Measurements from ENCODE around the gene TNPO3.

Gene TNPO3

GRCh38 chr7:128988372-128988771 lies 66.5 kb downstream of the TNPO3 start:
- TF ChIP-seq CTCF (IDR thresholded peaks at IDR 0.05; ENCODE audit: insufficient read depth, low read depth, low read length, missing control alignments) = no peak
- DNase-seq (ENCODE audit: low read depth) = no peak
- H3K4me3 ChIP-seq (ENCODE audit: low read depth, low read length) = no peak overlapping the region

- H3K4me3 ChIP-seq (ENCODE audit: low read depth, low read length) = no peak overlapping the region
- TF ChIP-seq CTCF (IDR thresholded peaks at IDR 0.05; ENCODE audit: insufficient read depth, low read depth, low read length, missing control alignments) = no peak
Observed at GRCh38 chr7:128986609-128987008, 68.3 kb downstream of the TNPO3 start.

GRCh38 chr7:128985660-128986059 lies 69.3 kb downstream of the TNPO3 start:
- H3K4me3 ChIP-seq (ENCODE audit: low read depth, low read length) = no peak overlapping the region
- no peak for TF ChIP-seq CTCF (IDR thresholded peaks at IDR 0.05; ENCODE audit: insufficient read depth, low read depth, low read length, missing control alignments)
- no peak for DNase-seq (ENCODE audit: low read depth)

More at GRCh38 chr7:128986609-128987008, 68.3 kb downstream of the TNPO3 start:
- no peak for DNase-seq (ENCODE audit: low read depth)

GRCh38 chr7:128982105-128982504 lies 72.8 kb downstream of the TNPO3 start:
- no peak for TF ChIP-seq CTCF (IDR thresholded peaks at IDR 0.05; ENCODE audit: insufficient read depth, low read depth, low read length, missing control alignments)
- no peak for DNase-seq (ENCODE audit: low read depth)

GRCh38 chr7:128974241-128974934 lies 80.5 kb downstream of the TNPO3 start:
- DNase-seq (ENCODE audit: low read depth) = no peak
- no peak overlapping the region for H3K4me3 ChIP-seq (ENCODE audit: low read depth, low read length)
- TF ChIP-seq CTCF (IDR thresholded peaks at IDR 0.05; ENCODE audit: insufficient read depth, low read depth, low read length, missing control alignments) = no peak

More at GRCh38 chr7:128982105-128982504, 72.8 kb downstream of the TNPO3 start:
- H3K4me3 ChIP-seq (ENCODE audit: low read depth, low read length) = no peak overlapping the region

GRCh38 chr7:128968624-128969023 lies 86.3 kb downstream of the TNPO3 start:
- TF ChIP-seq CTCF (IDR thresholded peaks at IDR 0.05; ENCODE audit: insufficient read depth, low read depth, low read length, missing control alignments) = no peak
- DNase-seq (ENCODE audit: low read depth) = no peak
- no peak overlapping the region for H3K4me3 ChIP-seq (ENCODE audit: low read depth, low read length)

- no peak for TF ChIP-seq CTCF (IDR thresholded peaks at IDR 0.05; ENCODE audit: insufficient read depth, low read depth, low read length, missing control alignments)
- DNase-seq (ENCODE audit: low read depth) = peak; percentile 74
Observed at GRCh38 chr7:128963327-128963757, 91.6 kb downstream of the TNPO3 start.

More at GRCh38 chr7:128963327-128963757, 91.6 kb downstream of the TNPO3 start:
- H3K4me3 ChIP-seq (ENCODE audit: low read depth, low read length) = peak overlapping the region; percentile 24
